HT1080 (cell line): Measurements from ENCODE around the gene COL4A2. TPM values are rescaled to one million over a fixed set of nuclear protein-coding genes. Genes with fewer than 3 reads are reported as not detected.
"Not testable (repeated sequence)": the region's sequence is repeated elsewhere in the genome, so short reads cannot be mapped to it uniquely, and the experiment has no call there.

Experiments used
- DNase-seq: peaks from one replicate; pipeline ENCODE4 v3.0.0-alpha.2; 2015; ENCODE audit warnings: low read depth
- total RNA-seq: library from RNA; depleted of rRNA; stranded (reverse); fragments of >200 nt; shearing (Covaris generic); gene quantifications from 2 replicates; pipeline ENCODE4 v1.2.3, GENCODE V29; 2014

COL4A2 gene
- total RNA-seq, 1 experiment from 2014 or later = 219 TPM

DNA sequence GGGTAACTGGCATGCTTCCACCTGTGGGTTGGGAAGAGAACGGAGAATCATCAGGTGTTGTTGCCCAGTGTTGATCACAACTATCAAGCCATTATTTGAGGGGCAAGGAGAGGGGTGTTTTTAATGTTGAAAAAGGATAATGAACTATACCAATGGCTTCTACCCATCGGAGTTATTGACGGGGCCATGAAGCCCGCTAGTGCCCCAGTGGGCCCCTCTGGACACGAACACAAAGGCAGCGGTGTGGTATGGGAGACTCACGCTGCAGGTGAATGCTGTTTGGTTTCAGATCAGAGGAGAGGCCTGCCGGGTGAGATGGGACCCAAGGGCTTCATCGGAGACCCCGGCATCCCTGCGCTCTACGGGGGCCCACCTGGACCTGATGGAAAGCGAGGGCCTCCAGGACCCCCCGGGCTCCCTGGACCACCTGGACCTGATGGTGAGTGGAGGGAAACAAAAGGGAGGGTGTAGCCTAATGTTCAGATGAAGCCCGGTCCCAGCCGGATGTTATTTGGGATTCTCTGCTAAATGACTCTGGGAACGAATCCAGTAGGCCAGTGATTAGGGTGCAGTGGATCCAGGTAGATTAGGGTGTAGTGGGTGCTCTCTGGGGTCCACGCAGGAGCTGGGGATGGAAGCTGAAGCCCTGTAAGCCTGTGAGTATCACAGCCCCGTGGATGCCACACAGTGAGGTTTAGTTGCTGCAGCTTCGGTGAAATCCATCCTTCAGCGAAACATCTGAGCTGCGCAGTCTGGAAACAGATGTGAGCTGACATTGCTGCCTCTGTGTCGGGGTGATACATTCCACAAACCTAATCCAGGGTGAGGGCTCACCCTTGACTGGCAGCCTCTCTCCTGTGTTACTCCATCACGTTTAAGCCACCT lies 143.2 kb downstream of the COL4A2 start:
- DNase-seq = no peak

- DNase-seq = no peak
These were observed 144.1 kb downstream of the COL4A2 start for GRCh38 chr13:110450941-110451730.

- not testable (repeated sequence) for DNase-seq
These were observed 146.0 kb downstream of the COL4A2 start for GRCh38 chr13:110453091-110453490.

GRCh38 chr13:110453797-110454196 lies 146.7 kb downstream of the COL4A2 start:
- DNase-seq = no peak

DNA sequence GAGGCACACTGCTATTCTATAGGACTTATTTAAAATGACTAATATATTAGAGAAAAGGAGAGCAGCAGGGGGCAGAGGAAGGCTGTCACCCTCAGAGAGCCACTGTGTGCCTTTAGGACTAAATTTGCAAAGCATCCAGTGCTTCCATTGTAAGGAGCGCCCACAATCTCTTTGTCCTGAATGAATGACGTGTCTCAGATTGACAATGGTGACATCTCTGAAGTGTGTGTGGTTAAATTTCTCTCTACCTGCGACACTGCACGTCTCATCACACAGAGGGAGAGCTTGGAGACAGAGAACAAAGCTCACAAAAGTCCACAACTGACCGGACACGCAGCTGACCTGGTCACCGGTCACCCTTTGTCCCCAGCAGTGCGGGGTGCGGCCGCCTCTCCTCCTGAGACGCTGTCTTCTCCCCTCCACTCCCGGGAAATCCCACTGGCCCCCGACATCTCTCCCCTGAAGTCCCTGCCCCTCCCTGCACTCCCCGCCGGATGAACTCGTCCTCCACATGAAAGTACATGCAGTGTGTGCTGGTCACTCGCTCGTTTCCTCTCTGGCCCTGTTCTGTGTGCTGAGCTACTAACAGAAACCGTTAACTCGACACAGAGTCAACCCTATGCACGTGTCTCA lies 147.3 kb downstream of the COL4A2 start:
- DNase-seq = no peak

DNA sequence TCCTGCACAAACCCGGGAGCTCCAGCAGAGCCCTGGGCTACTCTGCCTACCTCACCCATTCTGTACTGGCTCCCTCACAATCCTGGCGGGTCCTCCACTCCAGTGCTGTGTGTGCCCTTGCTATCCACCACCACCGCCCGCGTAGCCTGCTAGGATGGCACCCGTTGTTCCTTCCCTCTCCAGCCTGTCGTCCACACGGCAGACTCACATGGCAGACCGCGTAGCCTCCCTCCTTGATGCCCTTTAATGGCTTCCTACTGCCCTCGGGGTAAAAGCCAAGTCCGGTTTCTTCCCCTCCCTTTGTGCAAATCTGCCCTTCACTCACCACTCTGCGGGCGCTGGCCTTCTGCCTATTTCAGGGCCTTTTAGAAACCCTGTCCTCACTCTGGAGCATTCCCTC lies 147.9 kb downstream of the COL4A2 start:
- DNase-seq = no peak

DNA sequence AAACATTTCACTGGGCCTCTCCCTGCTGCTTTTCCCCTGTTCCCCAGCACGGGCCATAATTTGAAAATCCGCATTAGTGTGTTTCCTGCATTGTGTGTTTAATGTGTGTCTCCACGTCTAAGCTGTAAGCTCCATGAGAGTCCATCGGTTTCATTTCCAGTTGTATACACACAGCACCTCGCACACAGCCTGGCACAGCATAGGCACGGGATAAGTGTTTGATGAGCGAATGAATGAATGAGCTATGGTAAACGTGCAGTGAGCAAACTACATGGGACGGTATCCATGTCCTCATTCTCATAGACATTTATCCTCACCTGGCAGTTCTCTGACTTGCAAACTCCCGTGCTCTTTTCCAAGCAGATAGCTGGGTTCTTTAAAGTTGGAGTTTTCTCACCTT lies 148.4 kb downstream of the COL4A2 start:
- DNase-seq = no peak

DNA sequence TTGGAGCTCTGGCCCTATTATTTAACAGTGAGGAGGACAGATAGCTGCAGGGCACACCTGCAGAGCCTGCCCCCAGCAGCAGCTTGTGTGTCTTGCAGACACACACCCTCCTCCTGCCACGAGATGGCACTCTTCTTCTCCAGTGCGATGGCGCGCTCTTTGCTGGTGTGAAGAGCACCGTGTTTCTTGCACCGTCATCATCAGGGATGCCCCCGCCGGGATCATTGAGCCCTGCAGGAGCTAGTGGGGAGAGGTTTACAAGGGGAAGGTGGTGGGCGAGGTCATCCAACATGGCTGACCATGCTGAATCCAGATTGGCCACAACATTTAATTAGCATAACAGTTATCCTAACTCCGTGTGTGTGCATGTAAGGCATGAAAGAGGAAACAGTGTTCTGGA lies 148.9 kb downstream of the COL4A2 start:
- peak; percentile 65 for DNase-seq

DNA sequence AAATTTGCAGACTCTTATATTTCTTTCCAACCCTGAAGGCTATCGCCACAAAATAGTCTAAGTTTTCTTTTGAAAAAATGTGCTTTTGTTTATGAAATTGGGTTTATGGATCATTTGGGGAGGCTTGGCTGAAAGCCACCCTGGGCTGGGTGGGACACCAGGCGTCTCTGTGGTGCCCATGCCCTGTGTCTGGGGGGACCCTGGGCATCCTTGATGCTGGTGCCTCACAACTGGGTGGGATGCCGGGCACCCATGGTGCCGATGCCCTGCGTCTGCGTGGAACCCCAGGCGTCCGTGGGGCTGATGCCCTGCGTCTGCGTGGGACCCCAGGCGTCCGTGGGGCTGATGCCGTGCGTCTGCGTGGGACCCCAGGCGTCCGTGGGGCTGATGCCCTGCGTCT lies 149.5 kb downstream of the COL4A2 start:
- no peak for DNase-seq

GRCh38 chr13:110457361-110457760 lies 150.3 kb downstream of the COL4A2 start:
- DNase-seq = no peak

DNA sequence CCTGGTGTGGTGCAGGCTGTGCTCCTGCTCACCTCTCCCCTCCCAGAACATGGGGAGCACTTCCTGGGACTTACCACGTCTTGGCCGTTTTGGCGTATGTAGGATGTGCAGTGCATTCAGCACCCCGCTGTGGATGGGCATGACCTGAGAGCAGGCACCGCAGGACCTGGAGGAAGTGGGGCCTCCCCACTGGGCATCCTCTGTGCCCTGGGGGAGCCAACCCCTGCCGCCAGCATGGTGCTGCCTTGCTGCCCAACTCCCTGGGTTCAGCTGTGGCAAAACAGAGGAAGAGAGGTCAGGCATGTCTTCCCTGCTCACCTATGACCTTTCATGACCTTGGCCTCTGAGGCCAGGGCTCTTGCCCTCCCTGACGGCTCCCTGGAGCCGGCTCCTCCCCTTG lies 150.9 kb downstream of the COL4A2 start:
- DNase-seq = no peak

DNA sequence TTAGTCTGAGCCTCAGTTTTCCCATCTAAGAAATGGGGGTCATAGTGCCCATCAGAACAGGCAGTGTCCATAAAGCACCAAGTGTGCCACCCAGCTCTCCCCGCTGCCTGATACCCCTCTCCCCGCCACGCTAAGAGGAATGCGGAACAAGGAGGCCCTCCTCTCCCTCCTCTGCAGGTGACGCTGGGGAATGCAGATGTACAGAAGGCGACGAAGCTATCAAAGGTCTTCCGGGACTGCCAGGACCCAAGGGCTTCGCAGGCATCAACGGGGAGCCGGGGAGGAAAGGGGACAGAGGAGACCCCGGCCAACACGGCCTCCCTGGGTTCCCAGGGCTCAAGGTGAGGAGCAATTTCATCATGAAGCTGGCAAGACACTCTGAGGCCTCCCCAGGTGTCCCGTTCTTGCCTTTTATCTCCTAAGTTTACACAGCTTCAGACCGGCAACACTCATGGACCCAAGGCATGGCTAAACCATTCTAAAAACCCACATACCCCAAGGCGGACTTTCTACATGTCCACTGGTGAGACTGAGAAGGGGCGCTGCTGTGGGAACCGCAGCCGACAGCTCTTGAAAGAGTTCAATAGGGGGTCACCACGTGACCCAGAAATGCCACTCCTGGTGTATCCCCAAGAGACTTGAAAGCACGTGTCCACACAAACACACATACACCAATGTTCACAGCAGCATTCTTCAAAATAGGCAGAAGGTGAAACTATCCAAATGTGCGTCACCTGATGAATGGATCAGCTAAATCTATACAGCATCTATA lies 151.7 kb downstream of the COL4A2 start:
- no peak for DNase-seq

DNA sequence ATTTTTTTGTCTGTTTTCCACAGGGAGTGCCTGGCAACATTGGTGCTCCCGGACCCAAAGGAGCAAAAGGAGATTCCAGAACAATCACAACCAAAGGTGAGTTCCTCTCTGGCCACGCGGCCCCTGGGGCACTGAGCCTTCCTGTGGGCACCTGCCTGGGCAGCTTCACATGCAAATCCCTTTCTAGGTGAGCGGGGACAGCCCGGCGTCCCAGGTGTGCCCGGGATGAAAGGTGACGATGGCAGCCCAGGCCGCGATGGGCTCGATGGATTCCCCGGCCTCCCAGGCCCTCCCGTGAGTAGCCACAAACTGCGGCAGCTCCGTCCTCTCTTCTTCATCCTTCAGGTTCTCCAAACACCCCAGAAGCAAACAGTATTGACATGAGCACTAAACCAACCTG lies 155.0 kb downstream of the COL4A2 start:
- no peak for DNase-seq

- DNase-seq = no peak
These were observed 156.1 kb downstream of the COL4A2 start for GRCh38 chr13:110463156-110463555.

DNA sequence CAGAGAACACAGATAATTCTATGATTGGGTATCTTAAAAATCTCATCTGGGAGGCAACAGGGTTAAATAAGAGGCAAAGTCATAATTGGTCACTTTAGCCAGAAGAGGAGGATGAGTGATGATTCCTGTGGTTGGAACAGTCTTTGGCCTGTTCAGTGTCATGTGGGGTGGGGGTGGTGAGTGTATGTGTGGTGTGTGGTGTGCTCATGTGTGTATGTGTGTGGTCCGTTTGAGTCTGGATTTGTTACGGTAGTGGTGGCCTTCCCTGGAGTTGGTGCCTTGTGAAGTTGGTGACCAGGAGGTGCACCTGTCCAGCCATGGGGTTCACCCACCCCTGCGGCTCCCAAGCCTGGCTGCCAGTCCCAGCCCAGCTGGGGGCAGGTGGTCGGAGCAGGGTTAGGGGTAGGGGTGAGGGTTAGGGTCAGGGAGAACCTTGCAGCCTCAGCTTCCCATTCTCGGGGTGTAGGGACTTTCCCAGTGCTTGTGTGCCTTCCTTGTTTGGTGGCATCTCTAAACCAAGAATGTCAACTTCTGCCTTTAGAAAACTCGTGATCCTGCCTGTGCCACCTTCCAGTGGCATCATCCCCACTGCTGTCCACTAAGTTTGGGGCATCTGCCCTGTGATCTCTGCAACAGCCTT lies 156.9 kb downstream of the COL4A2 start:
- DNase-seq = no peak

DNA sequence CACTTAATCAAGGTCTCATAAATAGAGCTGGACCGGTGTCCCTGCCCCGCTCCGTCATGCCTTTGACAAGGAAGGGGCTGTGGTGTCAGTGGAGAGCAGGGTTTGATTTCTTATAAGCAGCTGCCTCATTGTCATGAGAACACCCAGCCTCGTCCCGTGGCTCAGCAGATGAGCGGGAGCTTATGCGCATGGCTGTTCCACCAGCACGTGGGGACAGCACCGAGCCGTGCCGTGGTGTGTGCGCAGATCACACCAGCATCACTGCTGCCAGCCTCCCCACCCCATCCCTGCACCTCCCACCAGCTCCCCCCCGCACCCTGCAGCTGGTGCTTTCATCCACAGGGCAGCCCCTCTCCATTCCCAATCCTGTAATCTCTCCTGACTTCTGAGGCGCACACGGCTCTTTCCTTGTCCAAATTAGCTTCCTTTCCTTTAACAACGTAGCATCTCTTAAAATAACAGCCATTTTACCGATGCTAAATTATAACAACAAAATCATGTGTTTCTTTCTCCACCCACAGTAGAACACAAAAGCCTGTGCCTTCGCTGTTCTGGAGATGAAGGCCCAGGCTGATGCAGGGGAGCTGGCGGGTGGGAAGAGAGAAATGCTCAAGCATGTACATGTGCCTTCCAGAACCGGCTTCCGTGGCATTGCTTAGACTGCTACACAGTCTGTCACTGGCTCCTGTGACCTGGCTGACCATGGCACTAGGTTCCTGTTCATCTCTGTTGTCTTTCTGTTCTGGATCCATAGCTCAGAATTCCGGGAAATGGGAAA lies 157.7 kb downstream of the COL4A2 start:
- no peak for DNase-seq

DNA sequence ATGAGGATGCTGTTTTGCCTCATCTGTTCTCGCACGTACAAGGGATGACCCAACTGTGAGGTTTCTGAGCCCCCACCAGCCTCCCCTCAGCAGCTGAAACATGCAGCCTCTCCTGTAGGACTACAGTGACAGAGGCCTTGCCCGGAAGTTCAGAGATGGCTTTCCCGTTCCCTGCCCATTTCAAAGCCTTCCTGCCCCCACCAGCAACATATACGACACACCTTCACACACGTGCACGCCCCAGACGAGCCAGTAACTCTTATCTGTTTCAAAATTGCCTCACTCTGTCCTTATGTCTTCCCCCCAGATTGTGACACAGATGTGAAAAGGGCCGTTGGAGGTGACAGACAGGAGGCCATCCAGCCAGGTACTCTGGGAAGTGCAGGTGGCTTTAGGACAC lies 158.6 kb downstream of the COL4A2 start:
- no peak for DNase-seq

DNA sequence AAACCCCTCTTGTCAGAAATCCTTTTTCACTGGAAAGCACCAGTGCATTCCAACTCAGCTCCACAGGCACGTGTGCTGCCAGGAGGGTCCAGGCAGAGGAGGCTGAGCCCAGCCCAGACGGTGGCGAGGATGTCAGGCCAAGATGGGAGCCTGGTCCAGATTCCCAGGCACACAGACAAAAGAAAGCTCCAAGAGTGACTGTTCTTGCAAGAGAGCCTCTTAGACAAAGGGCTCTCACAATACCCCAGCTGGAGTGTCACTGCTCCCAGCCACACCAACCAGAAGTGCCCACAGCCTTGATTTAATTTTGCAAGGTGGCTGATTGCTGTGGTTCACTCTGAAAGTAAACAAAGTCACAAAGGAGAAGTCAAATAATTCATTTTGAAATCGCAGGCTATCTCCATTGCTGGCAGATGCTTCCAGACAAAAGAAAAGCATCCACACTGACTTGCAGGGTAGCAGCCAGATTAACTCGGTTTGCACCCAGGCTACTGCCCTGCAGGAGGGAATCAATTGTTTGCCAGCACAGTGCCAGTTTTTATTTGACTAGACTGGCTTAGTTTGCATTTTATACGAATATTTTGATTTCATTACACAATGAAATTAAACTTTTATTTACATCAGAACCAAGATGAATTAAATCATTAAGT lies 159.3 kb downstream of the COL4A2 start:
- no peak for DNase-seq

DNA sequence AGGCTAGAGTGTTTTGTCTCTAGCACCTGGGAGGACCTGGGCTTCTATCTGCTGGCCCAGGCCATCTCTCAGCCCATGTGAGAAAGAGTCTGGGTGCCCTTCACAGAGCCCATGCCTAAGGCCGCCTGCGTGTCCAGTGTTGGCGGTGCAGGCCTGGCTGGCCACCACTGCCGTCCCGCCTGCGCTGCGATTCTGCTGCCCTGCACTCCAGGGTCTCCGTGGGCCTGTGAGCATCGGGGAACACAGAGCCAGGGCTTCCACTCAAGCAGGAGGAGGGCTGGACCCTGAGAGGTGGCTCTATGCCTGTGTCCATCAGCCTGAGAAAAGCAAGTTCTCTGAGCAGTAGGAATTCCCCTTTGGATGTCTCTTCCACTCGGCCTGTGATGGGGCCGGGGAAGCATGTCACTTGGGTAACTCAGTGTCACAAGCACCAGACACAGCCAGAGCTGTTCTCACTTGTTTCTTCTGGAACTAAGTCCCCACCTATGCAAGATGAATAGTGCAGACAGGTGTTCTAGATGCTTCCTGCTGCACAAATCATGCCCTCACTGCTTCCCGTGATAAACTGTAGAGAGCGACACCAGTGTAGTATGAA lies 160.5 kb downstream of the COL4A2 start:
- DNase-seq = no peak
